SH-SY5Y (cell line): ENCODE measurements around the gene KLRC2.
"Not testable (repeated sequence)": the region's sequence is repeated elsewhere in the genome, so short reads cannot be mapped to it uniquely, and the experiment has no call there.

Source experiments
- GATA2 ChIP-seq: IDR thresholded peaks from 2 replicates; pipeline ENCODE4 v1.6.1; 2011; ENCODE audit warnings: mild to moderate bottlenecking, low read depth, low read length
- GATA3 ChIP-seq: IDR thresholded peaks from 2 replicates; pipeline ENCODE4 v1.6.1; 2011; ENCODE audit warnings: low read depth, mild to moderate bottlenecking, low read length, moderate library complexity

Gene KLRC2

DNA sequence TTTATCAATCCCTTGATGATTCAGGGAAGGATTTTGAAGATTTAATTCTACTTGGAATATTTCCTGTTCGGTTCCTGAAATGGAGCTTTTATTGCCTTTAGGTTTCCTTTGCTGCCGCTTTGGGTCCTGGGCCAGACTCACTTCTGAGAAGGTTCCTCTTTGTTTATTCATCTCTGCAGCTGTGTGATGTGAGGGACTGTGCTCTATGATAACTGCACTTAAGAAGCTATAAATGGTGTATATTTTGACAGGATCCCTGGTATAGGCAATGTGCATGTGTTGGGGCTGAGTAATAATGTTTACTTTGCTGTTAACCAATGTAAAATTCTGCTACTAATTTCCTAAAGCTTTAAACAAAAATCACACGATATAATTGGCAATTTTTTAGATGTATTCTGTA lies at the start of gene KLRC2:
Gene KLRC2 (minus strand): TSS at position 195 of the 400 bp plus-strand sequence. CDS start 24 bp downstream, at position 171.
- not testable (repeated sequence) for TF ChIP-seq GATA3, GATA2

DNA sequence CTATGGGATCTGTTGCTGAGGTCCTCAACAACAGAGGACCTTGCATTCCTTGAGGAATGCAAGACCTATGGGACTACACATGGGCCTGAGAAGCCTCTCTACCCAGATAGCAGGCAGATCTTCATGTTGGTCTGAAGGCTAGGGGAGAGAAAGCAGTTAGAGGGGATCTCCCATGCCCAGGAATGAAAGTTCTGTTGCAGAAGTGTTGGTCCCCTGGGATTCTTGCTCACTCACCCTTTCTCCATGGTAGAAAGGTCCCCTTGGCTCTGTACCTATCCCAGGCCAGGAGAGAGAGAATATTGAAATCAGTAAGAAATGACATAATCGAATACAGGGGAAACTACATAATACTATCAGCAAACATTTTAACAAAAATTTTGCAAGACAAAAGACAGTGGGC lies 33.9 kb upstream of the KLRC2 start:
- TF ChIP-seq GATA3 (no peak), GATA2 (no peak)

- no peak for TF ChIP-seq GATA2
- no peak for TF ChIP-seq GATA3
Observed at GRCh38 chr12:10466311-10466710, 30.5 kb upstream of the KLRC2 start.

GRCh38 chr12:10457760-10458159 lies 21.9 kb upstream of the KLRC2 start:
- TF ChIP-seq GATA3 = no peak
- no peak for TF ChIP-seq GATA2

DNA sequence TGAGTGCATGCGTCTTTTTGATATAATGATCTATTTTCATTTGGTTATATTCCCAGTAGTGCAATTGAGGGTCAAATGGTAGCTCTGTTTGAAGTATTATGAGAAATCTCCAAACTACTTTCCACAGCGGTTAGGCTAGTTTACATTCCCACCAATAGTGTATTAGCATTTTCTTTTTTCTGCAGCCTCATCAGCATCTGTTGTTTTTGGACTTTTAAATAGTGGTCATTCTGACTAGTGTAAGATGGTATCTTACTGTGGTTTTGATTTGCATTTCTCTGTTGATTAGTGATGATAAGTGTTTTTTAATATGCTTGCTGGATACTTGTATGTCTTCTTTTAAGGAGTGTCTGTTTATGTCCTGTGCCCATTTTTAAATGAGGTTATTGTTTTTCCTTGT lies 21.0 kb upstream of the KLRC2 start:
- TF ChIP-seq GATA3 (no peak), GATA2 (no peak)

- TF ChIP-seq GATA2 = no peak
- TF ChIP-seq GATA3 = no peak
Observed at GRCh38 chr12:10455766-10456165, 20.0 kb upstream of the KLRC2 start.

GRCh38 chr12:10454531-10454930 lies 18.7 kb upstream of the KLRC2 start:
- TF ChIP-seq GATA3 (no peak), GATA2 (no peak)

DNA sequence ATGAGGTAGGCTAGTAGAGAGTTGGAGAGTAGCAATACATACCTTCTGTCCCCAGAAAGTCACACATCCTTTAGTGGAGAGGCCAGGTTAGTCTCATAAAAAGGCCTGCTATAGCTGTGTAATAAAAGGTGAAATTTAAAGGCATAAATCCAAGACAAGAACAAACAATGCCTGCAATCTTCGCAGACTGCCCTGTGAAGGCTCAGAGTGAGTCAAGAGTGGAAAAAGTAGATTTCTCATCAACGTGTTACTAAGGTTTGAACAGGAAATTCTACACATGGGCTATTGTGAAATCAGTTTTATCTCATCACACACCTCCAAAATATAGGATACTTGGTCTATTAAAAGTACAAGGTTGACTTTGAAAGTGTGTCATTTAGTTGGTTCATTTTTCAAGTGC lies 17.3 kb upstream of the KLRC2 start, which contains the start of gene KLRC1:
Gene KLRC1 (minus strand): TSS at position 222 of the 400 bp plus-strand sequence. CDS start 2,221 bp downstream, outside the sequence.
- TF ChIP-seq GATA2 = no peak
- no peak for TF ChIP-seq GATA3

GRCh38 chr12:10448236-10448635 lies 12.4 kb upstream of the KLRC2 start:
- TF ChIP-seq GATA2 (no peak), GATA3 (no peak)

GRCh38 chr12:10420334-10420733 lies 15.5 kb downstream of the KLRC2 start, which contains the start of gene KLRC3:
KLRC3 (minus strand) TSS chr12:10420595; CDS start chr12:10420550, 45 bp downstream.
- TF ChIP-seq GATA3, GATA2: not testable (repeated sequence)

GRCh38 chr12:10409392-10409791 lies 26.4 kb downstream of the KLRC2 start, which contains the start of gene KLRC4:
KLRC4 (minus strand) TSS chr12:10409757; CDS start chr12:10409575, 182 bp downstream.
- no peak for TF ChIP-seq GATA3
- TF ChIP-seq GATA2 = no peak

- TF ChIP-seq GATA2 (no peak), GATA3 (no peak)
Observed at GRCh38 chr12:10408842-10409241, 27.0 kb downstream of the KLRC2 start.

DNA sequence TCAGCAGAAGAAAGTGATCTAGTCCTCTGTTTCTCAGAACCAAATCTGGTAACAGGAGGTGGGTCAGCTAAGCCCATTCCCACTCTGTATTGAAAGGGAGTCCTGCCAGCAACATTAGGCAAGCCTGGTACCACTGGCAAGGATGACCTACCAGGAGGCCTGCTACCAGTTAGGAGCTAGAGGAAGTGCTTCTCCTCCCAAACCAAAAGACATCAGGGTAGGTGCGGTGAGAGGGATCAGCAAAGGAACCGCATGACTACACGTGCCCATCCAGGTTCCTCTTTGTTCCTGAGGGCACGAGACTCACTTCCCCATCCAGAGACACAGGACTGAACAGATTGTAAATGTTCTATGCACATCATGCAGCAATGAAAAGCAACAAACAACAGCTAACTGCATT lies 29.1 kb downstream of the KLRC2 start:
- TF ChIP-seq GATA2 = no peak
- no peak for TF ChIP-seq GATA3

- no peak for TF ChIP-seq GATA3
Observed at GRCh38 chr12:10405294-10405693, 30.5 kb downstream of the KLRC2 start.

DNA sequence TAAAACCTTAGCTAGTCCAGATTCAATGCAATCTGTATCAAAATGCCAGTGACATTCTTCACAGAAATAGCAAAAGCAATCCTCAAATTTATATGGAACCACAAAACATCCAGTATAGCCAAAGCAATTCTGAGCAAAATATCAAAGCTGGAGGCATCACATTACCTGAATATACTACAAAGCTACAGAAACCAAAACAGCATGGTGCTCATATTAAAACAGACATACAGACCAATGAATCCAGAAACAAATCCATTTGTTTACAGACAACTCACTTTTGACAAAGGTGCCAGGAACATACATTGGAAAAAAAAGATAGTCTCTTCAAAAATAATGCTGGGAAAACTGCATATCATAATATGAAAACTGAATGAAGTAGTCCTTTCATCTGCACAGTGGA lies 31.0 kb downstream of the KLRC2 start:
- TF ChIP-seq GATA3 (no peak), GATA2 (no peak)

GRCh38 chr12:10400829-10401228 lies 35.0 kb downstream of the KLRC2 start:
- TF ChIP-seq GATA3 (no peak), GATA2 (no peak)
